ENCODE measurements around the gene SLC5A5.

DNA sequence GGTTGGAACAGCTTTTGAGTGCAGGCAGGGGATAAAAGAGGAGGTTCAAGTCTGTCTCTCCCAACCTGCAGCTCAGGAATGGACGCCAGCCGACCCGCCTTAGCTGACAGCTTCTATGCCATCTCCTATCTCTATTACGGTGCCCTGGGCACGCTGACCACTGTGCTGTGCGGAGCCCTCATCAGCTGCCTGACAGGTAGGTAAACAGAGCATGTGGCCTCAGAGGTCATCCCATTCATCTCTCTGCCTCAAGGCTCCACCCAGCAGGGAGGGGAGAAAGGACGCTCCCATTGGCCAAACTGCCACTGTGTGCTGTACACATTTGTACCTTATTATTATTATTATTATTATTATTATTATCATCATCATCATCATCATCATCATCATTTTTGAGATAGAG, 16.5 kb downstream of the SLC5A5 start:
- TF ChIP-seq POLR2A (IDR thresholded peaks at IDR 0.05) (no peak), POLR2AphosphoS5 (IDR thresholded peaks at IDR 0.05) (no peak), EP300 (IDR thresholded peaks at IDR 0.05) (no peak)
- TF ChIP-seq, protein P1, sequence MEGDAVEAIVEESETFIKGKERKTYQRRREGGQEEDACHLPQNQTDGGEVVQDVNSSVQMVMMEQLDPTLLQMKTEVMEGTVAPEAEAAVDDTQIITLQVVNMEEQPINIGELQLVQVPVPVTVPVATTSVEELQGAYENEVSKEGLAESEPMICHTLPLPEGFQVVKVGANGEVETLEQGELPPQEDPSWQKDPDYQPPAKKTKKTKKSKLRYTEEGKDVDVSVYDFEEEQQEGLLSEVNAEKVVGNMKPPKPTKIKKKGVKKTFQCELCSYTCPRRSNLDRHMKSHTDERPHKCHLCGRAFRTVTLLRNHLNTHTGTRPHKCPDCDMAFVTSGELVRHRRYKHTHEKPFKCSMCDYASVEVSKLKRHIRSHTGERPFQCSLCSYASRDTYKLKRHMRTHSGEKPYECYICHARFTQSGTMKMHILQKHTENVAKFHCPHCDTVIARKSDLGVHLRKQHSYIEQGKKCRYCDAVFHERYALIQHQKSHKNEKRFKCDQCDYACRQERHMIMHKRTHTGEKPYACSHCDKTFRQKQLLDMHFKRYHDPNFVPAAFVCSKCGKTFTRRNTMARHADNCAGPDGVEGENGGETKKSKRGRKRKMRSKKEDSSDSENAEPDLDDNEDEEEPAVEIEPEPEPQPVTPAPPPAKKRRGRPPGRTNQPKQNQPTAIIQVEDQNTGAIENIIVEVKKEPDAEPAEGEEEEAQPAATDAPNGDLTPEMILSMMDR (IDR thresholded peaks at IDR 0.05), result no peak

All from suprapubic skin (tissue), 4 donors.